GM19239 (cell line): ENCODE results near the gene TMEM39B.
"Not testable (repeated sequence)": the region's sequence is repeated elsewhere in the genome, so short reads cannot be mapped to it uniquely, and the experiment has no call there.

Experiments used
- DNase-seq: peaks from one replicate; pipeline ENCODE4 v3.0.0; 2011; ENCODE audit warnings: low spot score; ENCODE audit not compliant: insufficient read length
- FAIRE-seq: peaks from 2 replicates; lab custom pipeline; 2011; peaks lifted over from hg19 to GRCh38; lab: Jason Lieb, UNC

Gene TMEM39B

DNA sequence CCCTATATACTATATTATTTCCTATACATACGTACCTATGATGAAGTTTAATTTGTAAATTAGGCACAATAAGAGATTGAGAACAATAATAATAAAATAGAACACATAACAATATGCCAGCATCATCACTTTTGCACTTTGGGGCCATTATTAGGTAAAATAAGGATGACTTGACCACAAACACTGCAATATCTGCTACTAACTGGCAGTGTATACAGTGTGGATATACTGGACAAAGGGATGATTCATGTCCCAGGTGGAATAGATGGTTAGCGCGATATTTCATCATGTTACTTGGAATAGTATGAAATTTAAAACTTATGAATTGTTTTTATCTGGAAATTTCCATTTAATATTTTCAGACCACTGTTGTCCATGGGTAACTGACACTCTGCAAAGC lies 71.3 kb downstream of the TMEM39B start:
- FAIRE-seq, result no peak

DNA sequence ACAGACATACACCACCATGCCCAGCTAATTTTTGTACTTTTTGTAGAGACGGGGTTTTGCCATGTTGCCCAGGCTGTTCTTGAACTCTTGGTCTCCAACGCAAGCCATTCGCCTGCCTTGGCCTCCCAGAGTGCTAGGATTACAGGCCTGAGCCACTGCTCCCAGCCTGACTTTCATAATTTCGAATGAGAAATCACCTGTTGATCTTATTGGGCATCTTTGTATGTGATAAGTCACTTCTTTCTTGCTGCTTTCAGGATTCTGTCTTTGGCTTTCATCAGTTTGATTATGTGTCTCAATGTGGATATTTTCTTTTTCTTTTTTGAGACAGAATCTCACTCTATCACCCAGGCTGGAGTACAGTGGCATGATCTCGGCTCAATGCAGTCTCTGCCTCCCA lies 75.1 kb downstream of the TMEM39B start:
- DNase-seq, FAIRE-seq: not testable (repeated sequence)

More for the DNA sequence above, 71.3 kb downstream of the TMEM39B start:
- no peak for DNase-seq

GRCh38 chr1:32150847-32151246 lies 78.1 kb downstream of the TMEM39B start:
- FAIRE-seq, result no peak
- DNase-seq, result no peak

DNA sequence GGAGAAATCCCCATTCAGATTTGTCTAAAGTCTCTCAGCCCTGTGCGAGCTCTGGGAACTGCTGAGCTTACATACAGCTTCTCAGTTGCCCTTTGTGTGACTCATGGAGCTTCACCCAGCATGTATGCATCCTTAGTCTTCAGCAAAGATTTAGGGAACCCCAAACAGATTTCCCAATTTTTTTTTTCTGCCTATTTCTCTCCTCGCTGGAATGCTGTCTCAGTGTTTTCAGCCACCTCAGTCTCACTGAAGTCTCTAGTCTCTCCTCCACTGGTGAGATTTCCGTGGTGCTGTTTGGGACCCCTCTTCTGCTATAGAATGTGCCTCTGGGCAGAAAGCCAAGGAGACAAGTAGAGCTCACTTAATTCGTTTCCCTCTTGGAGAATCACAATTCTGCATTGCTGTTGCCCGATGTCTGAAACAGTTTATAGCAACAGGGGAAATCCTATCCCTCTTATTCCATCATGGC lies 78.6 kb downstream of the TMEM39B start:
- FAIRE-seq (no peak), DNase-seq (no peak)
